UCSD-AML1 (cell line): ENCODE measurements around the gene NAGS.
"Not testable (repeated sequence)": the region's sequence is repeated elsewhere in the genome, so short reads cannot be mapped to it uniquely, and the experiment has no call there.

ENCODE experiments used
- DNase-seq: peaks from one replicate; lab custom pipeline; 2025; ENCODE audit not compliant: unreplicated experiment; lab: John Stamatoyannopoulos, UW

The NAGS gene

GRCh38 chr17:43983515-43984411 lies 20.7 kb upstream of the NAGS start:
- no peak for DNase-seq

DNA sequence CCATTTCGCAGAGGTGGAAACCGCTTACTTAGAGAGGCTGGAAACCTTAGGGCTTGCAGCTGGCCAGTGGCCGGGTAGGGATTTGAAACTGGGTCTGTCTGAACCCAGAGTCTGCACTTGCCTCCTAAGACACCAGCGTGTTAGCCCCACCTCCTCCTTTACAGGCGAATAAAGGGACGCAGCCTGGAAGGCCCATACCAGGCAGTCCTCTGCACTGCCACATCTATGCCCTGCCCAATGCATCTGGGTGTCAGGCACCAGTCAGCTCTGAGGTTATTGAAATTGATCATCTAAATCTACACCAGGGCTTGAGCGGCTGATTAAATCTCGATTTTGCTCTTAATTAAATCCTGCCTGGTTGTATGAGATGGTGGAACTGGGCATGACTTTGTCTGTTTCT lies 19.9 kb upstream of the NAGS start:
- no peak for DNase-seq

DNA sequence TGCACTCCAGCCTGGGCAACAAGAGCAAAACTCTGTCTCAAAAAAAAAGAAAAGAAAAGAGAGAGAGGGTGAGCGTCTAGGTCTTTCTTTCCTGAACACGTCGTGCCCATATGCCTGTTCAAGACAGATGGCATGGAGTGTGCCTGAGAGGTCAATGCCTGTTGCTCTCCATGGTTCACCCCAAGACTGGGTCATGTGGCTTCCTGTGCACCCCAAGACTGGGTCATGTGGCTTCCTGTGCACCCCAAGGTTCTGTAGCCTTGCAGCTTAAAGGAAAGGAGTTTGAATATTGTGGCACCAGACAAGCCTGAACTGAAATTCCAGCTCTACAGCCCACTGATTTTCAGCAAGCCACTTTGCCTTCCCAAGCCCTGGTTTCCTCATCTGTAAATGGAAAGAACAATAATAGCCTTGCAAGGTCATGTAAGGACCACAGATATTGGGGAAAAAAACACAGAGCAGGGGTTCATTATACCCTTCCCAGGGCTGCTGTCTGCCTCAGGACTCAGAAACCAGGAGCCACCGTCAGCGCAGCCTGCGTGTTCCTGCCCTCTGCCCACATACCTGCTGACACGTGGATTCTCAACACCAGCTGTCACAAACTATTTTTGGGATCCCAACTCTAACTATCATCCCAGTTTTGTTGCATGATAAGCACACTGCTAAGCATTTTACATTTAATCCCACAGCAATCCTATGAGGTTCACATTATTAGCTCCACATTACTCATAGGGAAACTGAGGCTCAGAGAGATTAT lies 18.0 kb upstream of the NAGS start:
- no peak for DNase-seq

DNA sequence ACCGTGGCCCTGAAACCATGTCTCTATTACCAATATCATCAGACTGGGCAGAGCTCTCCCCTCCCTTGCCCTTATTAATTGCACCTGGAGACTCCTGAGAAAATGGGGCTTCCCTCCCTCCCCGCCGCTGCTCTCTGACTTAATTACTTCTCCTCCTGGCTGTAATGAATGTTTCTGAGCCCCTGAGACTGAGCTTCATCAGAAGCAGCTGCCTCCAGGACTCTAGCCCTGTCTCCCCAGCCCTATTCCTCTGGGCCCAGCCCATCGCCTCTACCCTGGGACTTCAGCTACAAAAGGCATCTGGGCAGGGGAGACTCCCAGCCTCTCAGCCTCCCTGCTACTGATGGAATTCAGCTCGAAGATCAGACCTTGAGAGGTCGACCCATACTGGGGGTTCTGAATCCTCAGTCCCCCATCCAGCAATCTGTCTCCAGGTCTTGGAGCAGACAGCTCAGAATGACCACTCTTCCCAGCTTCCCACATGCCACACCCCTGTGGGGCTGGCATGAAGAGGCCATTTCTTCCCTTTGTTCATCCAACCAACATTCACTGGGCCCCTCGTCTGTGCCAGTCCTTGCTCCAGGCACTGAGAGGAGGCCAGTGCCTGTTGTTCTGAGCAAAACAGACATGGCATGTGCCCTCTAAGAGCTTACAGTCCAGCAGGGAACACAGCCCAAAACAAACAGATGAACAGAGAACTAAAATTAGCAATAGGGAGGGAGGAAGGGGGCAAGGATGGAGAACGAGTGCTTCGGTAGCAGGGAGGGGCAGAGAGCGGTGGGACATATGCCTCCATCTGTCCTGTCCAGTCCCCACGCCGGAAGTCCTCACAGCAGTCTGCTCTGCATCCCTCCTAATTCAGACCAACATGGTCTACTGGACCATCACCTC lies 17.0 kb upstream of the NAGS start:
- DNase-seq = no peak

DNA sequence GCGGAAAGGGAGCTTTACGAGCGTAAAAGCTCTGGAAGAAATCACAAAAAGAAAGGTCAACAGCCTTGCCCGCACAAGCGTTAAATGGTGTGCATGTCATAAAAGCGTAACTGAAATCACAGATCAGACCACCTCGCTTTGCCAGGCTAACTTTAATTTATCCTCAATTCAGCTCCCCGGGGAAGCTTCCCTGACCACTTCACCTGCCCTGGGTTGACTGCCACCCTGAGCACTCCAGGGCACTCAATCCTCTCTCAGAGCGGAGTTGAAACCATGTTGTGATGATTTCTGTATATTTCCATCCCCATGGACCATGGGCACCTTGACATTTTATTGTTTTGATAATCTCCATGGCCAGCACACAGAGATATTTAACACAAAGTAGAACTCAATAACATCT lies 16.1 kb upstream of the NAGS start:
- no peak for DNase-seq

DNA sequence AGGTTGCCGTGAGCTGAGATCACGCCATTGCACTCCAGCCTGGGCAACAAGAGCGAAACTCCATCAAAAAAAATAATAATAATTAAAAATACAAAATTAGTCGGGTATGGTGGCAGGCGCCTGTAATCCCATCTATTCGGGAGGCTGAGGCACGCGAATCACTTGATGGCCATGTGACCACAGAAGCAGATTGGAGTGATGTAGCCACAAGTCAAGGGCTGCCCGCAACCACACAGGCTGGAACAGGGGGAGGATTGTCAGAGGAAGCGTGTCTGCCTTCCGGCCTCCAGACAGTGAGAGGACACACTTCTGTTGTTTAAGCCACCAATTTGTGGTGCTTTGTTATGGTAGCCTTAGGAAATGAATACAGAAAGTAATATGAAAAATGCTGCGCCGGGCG lies 11.8 kb upstream of the NAGS start:
- peak; percentile 58 for DNase-seq

DNA sequence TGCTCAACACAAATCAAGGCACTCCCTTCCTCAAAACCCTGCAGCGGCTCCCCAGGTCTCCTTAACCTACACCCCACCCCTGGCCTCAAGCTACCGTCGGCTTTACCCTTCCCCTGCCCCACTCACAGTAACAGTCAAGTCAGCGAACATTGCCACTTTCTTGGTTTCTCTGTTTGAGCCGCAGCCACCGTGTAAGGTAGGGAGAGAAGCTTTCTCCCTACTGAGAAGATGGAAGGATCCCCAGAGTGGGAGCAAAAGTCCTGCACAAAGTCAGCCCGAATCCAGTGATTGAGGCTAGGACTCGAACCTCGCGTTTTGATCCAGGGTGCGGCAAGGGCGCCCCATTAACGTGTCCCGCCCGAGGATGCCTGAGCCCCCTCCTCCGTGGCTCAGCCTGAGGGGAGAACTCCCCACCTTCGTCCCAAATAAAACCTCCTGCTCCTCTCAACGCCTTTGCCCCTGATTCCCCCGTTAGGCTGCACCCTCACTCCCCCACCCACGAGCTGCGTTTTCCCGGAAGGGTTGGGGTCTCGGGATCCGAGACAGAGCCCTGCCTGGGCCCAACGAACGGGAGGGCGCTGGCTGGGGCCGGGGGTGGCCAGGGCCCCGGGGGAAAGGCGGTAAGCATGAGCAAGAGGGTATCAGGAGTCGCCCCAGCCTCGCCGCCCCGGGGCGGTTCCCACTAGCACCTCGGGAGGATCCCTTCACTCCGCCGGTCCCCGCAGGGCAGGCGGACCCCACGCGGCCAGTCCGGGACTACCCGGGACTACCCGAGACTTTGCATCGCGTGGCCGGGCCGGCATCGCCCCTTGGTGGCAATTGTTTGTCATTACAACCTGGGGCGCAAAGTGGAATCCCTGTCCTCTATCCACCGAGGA lies 9.9 kb upstream of the NAGS start:
- peak; percentile 74 for DNase-seq

GRCh38 chr17:43995150-43995471 lies 9.3 kb upstream of the NAGS start:
- DNase-seq = no peak

GRCh38 chr17:43997180-43997579 lies 7.2 kb upstream of the NAGS start:
- DNase-seq = not testable (repeated sequence)

DNA sequence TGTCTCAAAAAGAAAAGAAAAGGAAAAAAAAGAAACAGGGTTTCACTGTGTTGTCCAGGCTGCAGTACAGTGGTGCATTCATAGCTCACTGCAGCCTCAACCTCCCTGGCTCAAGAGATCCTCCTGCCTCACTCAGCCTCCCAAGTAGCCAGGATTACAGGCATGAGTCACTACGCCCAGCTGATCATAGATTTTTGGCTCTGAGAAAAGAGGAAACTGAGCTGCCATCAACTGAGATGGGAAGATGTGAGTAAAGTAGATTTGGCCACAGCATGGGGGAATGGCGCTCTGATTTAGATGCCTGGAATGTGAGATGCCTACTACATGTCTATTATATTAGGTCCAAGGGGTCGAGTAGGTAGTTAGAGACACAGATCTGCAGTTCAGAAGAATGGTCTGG lies 5.9 kb upstream of the NAGS start:
- no peak for DNase-seq

GRCh38 chr17:43999024-43999423 lies 5.4 kb upstream of the NAGS start:
- no peak for DNase-seq

GRCh38 chr17:44000141-44000860 lies 4.1 kb upstream of the NAGS start:
- DNase-seq = no peak

DNA sequence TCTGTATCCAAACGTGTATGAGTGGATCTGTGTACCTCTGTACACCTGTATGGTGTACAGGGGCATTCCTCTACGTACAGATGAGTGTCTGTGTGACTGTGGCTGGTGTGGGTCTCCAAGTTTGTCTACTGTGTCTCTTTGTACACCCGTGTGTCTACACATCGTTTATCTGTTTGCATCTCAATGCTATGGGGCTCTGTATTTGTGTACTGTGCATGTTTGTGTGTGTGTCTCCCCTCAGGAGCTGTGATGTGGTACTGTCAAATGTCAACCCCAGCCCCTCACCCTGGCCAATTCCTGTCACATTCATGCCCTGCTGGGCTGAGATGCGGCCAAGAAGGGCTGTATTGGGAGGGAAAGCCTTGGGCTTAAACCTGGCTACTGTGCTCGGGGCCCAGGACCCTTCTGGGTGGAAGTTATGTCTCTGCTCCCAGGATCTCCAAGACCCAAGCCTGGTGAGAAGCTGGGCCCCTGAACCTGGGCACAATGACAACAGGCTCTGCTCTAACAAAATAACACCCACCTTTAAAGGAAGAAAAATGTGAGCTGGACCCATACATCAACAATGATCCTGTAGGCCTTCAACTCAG lies 3.5 kb upstream of the NAGS start:
- no peak for DNase-seq

GRCh38 chr17:44001461-44001920 lies 2.9 kb upstream of the NAGS start:
- no peak for DNase-seq

- DNase-seq = no peak
Measured at GRCh38 chr17:44002141-44002848, 2.1 kb upstream of the NAGS start.

DNA sequence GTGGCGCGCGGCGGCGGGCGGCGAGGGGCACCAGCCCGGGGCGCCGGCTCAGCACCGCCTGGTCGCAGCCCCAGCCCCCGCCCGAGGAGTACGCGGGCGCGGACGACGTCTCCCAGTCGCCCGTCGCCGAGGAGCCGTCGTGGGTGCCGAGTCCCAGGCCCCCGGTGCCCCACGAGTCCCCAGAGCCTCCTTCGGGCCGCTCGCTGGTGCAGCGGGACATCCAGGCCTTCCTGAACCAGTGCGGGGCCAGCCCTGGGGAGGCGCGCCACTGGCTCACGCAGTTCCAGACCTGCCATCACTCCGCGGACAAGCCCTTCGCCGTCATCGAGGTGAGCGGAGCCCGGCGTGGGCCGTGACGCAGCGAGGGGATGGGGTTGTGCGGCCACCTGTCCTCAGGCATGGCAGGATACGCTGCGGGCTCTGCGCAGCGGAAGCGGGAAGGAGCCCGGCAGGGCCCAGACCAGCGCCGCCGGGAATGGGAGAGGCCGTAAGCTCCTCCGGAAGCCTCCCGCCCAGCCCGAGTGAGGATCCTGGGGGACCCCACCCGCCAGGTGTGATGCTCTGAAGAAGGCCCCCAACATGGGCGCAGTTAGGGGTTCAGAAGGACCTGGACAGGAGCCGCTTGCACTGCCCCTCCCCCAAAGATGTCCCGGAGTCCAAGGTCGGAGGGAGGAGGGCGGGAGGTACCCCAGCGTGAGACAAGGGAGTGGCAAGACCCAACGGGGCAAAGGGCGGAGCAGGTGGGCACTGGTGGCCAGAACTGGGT lies 522 bp downstream of the NAGS start:
- DNase-seq = no peak

DNA sequence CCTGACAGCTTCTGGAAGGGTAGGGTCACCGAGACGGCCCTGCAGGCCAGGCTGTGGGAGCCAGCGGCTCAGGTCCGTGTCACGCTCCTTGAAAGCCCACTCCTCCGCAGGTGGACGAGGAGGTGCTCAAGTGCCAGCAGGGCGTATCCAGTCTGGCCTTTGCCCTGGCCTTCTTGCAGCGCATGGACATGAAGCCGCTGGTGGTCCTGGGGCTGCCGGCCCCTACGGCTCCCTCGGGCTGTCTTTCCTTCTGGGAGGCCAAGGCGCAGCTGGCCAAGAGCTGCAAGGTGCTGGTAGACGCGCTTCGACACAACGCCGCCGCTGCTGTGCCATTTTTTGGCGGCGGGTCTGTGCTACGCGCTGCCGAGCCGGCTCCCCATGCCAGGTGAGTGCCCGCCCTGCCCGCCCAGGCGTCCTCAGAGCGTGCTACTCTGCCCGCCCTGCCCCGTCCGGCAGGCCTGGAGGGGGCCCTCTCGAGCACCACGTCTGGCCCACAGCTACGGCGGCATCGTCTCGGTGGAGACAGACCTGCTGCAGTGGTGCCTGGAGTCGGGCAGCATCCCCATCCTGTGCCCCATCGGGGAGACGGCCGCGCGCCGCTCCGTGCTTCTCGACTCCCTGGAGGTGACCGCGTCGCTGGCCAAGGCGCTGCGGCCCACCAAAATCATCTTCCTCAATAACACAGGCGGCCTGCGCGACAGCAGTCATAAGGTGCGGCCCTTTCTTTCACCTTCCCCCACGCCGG lies 1.3 kb downstream of the NAGS start:
- no peak for DNase-seq
